ENCODE data around the gene TDRD6. TPM values are rescaled to one million over a fixed set of nuclear protein-coding genes. Genes with fewer than 3 reads are reported as not detected.

The TDRD6 gene
- total RNA-seq, 2 donors from 2014 or later = 0.91 to 13.0 TPM

- Histone ChIP-seq H3K9me3 (no peaks in the 10 kb centered on the region), H3K27me3 (replicated peaks; ENCODE audit: insufficient read depth) (no peaks in the 10 kb centered on the region), H3K4me1 (replicated peaks) (no peaks in the 10 kb centered on the region), H3K36me3 (no peaks in the 10 kb centered on the region), H3K4me3 (no peak overlapping the region), H3K27ac (no peak overlapping the region)
- DNase-seq (ENCODE audit: low spot score) = no peak
- no peak for TF ChIP-seq POLR2A (IDR thresholded peaks at IDR 0.05)
- no peak for TF ChIP-seq POLR2AphosphoS5 (IDR thresholded peaks at IDR 0.05)
- WGBS = 58% methylated on average over 2 of the region's 2 CpGs
- intact Hi-C loops (cut with DNase I) = no loop called here
These were observed 2.6 kb downstream of the TDRD6 start for GRCh38 chr6:46690141-46690755.

GRCh38 chr6:46690911-46691451 is 3.3 kb downstream of the TDRD6 start:
- no peak overlapping the region for H3K27ac ChIP-seq
- 70% methylated on average over 1 of the region's 1 CpG for WGBS
- H3K36me3 ChIP-seq = no peaks in the 10 kb centered on the region
- H3K4me1 ChIP-seq (replicated peaks) = no peaks in the 10 kb centered on the region
- H3K27me3 ChIP-seq (replicated peaks; ENCODE audit: insufficient read depth) = no peaks in the 10 kb centered on the region
- intact Hi-C loops (cut with DNase I) = no loop called here
- no peak overlapping the region for H3K4me3 ChIP-seq
- TF ChIP-seq POLR2A (IDR thresholded peaks at IDR 0.05) = no peak
- no peak for TF ChIP-seq POLR2AphosphoS5 (IDR thresholded peaks at IDR 0.05)
- TF ChIP-seq CTCF (IDR thresholded peaks at IDR 0.05) = no peak
- no peaks in the 10 kb centered on the region for H3K9me3 ChIP-seq
- no peak for DNase-seq (ENCODE audit: low spot score)

- H3K4me1 ChIP-seq (replicated peaks) = no peaks in the 10 kb centered on the region
- no peaks in the 10 kb centered on the region for H3K36me3 ChIP-seq
- no peak for TF ChIP-seq POLR2AphosphoS5 (IDR thresholded peaks at IDR 0.05)
- H3K9me3 ChIP-seq = no peaks in the 10 kb centered on the region
- no peak for DNase-seq (ENCODE audit: low spot score)
- no peaks in the 10 kb centered on the region for H3K27me3 ChIP-seq (replicated peaks; ENCODE audit: insufficient read depth)
- WGBS = 67% methylated on average over 1 of the region's 1 CpG
- H3K4me3 ChIP-seq = no peak overlapping the region
- intact Hi-C loops (cut with DNase I) = no loop called here
- no peak overlapping the region for H3K27ac ChIP-seq
These were observed 12.3 kb downstream of the TDRD6 start for GRCh38 chr6:46699970-46700369.

- 6% methylated on average over 3 of the region's 3 CpGs for WGBS
- intact Hi-C loops (cut with DNase I) = no loop called here
- H3K27me3 ChIP-seq (replicated peaks; ENCODE audit: insufficient read depth) = no peaks in the 10 kb centered on the region
- no peaks in the 10 kb centered on the region for H3K9me3 ChIP-seq
- DNase-seq (ENCODE audit: low spot score) = no peak
- H3K4me1 ChIP-seq (replicated peaks) = no peaks in the 10 kb centered on the region
- TF ChIP-seq CTCF (IDR thresholded peaks at IDR 0.05) (peak in 3 of 4 experiments; percentile 19 to 52 (median 43)), POLR2AphosphoS5 (IDR thresholded peaks at IDR 0.05) (no peak)
- H3K27ac ChIP-seq = no peak overlapping the region
- H3K36me3 ChIP-seq = no peaks in the 10 kb centered on the region
- H3K4me3 ChIP-seq = no peak overlapping the region
These were observed 16.9 kb downstream of the TDRD6 start for GRCh38 chr6:46704562-46704961.

GRCh38 chr6:46706464-46706863 is 18.8 kb downstream of the TDRD6 start:
- no peak for TF ChIP-seq POLR2AphosphoS5 (IDR thresholded peaks at IDR 0.05)
- TF ChIP-seq CTCF (IDR thresholded peaks at IDR 0.05) = no peak
- TF ChIP-seq POLR2A (IDR thresholded peaks at IDR 0.05) = no peak
- no peaks in the 10 kb centered on the region for H3K27me3 ChIP-seq (replicated peaks; ENCODE audit: insufficient read depth)
- intact Hi-C loops (cut with DNase I) = no loop called here
- WGBS = 86% methylated on average over 2 of the region's 2 CpGs
- H3K9me3 ChIP-seq = no peaks in the 10 kb centered on the region
- no peak overlapping the region for H3K27ac ChIP-seq
- H3K36me3 ChIP-seq = no peaks in the 10 kb centered on the region
- no peaks in the 10 kb centered on the region for H3K4me1 ChIP-seq (replicated peaks)
- H3K4me3 ChIP-seq = no peak overlapping the region
- DNase-seq (ENCODE audit: low spot score) = no peak

- no peaks in the 10 kb centered on the region for H3K27me3 ChIP-seq (replicated peaks; ENCODE audit: insufficient read depth)
- H3K27ac ChIP-seq = no peak overlapping the region
- DNase-seq (ENCODE audit: low spot score) = no peak
- intact Hi-C loops (cut with DNase I) = no loop called here
- H3K36me3 ChIP-seq = no peaks in the 10 kb centered on the region
- WGBS = 96% methylated on average over 1 of the region's 1 CpG
- H3K4me3 ChIP-seq = no peak overlapping the region
- no peak for TF ChIP-seq POLR2A (IDR thresholded peaks at IDR 0.05)
- no peak for TF ChIP-seq CTCF (IDR thresholded peaks at IDR 0.05)
- TF ChIP-seq POLR2AphosphoS5 (IDR thresholded peaks at IDR 0.05) = no peak
- no peaks in the 10 kb centered on the region for H3K4me1 ChIP-seq (replicated peaks)
- no peaks in the 10 kb centered on the region for H3K9me3 ChIP-seq
These were observed 23.8 kb downstream of the TDRD6 start for GRCh38 chr6:46711491-46711890.
